Left renal pelvis (tissue), 4 donors: Measurements from ENCODE around the gene OR51B4. TPM values are rescaled to one million over a fixed set of nuclear protein-coding genes. Genes with fewer than 3 reads are reported as not detected.

ENCODE experiments used
- polyA plus RNA-seq, 4 donors: library from polyadenylated mRNA; unstranded; fragments of 120-200 nt; gene quantifications; one replicate each; pipeline ENCODE4 v1.2.1, GENCODE V29; 2013; ENCODE audit not compliant: insufficient read length in 4 of 4

Gene OR51B4
- polyA plus RNA-seq, 4 donors, result 0.26 to 0.38 TPM; not detected in 2

Other genes with a start within 250 kb of the OR51B4 start
- gene OR52E2, start 242.3 kb downstream of the OR51B4 start, polyA plus RNA-seq, result not detected
- not detected for gene OR52E1, start 232.4 kb downstream of the OR51B4 start, polyA plus RNA-seq
- gene OR52A5, start 163.6 kb downstream of the OR51B4 start, polyA plus RNA-seq, result not detected
- gene OR52A1, start 147.2 kb downstream of the OR51B4 start, polyA plus RNA-seq, result under 1 TPM in 2 of 4 donors, not detected in 2; 0.01 to 0.05 TPM
- gene OR51V1, start 101.3 kb downstream of the OR51B4 start, polyA plus RNA-seq, result not detected
- gene HBB, start 74.9 kb downstream of the OR51B4 start, polyA plus RNA-seq, result 1,000 to 10,000 TPM in 1 of 4 donors, 100 to 1,000 TPM in 2, 10 to 100 TPM in 1; 99.7 to 2,476 (median 158) TPM
- gene HBD, start 67.5 kb downstream of the OR51B4 start, polyA plus RNA-seq, result 1 to 10 TPM; 1.1 to 2.9 (median 1.5) TPM
- 10 to 100 TPM in 1 of 4 donors, 1 to 10 TPM in 3; 6.7 to 37.9 (median 9.1) TPM for gene HBG1, start 52.1 kb downstream of the OR51B4 start, polyA plus RNA-seq
- over 10,000 TPM in 1 of 4 donors, 1,000 to 10,000 TPM in 3; 1,504 to 42,529 (median 2,280) TPM for gene HBG2, start 47.2 kb downstream of the OR51B4 start, polyA plus RNA-seq
- gene HBE1, start 32.0 kb downstream of the OR51B4 start, polyA plus RNA-seq, result 10 to 100 TPM in 2 of 4 donors, 1 to 10 TPM in 2; 4.2 to 97.8 (median 8.2) TPM
- gene OR51B2, start 22.4 kb upstream of the OR51B4 start, polyA plus RNA-seq, result not detected
- gene OR51B5, start 41.6 kb upstream of the OR51B4 start, polyA plus RNA-seq, result under 1 TPM; 0.17 to 0.43 (median 0.41) TPM
- not detected for gene OR51B6, start 49.6 kb upstream of the OR51B4 start, polyA plus RNA-seq
- not detected for gene OR51M1, start 81.9 kb upstream of the OR51B4 start, polyA plus RNA-seq
- under 1 TPM in 1 of 4 donors, not detected in 3; 0.14 TPM for gene OR51Q1, start 120.2 kb upstream of the OR51B4 start, polyA plus RNA-seq
- gene OR51I1, start 139.6 kb upstream of the OR51B4 start, polyA plus RNA-seq, result not detected
- gene OR51I2, start 147.4 kb upstream of the OR51B4 start, polyA plus RNA-seq, result not detected
- not detected for gene OR52D1, start 186.7 kb upstream of the OR51B4 start, polyA plus RNA-seq
- gene UBQLN3, start 208.0 kb upstream of the OR51B4 start, polyA plus RNA-seq, result not detected
- gene UBQLNL, start 214.8 kb upstream of the OR51B4 start, polyA plus RNA-seq, result 1 to 10 TPM in 1 of 4 donors, under 1 TPM in 3; 0.33 to 1.2 (median 0.51) TPM
- not detected for gene OR52H1, start 246.6 kb upstream of the OR51B4 start, polyA plus RNA-seq